Measurements from ENCODE around the gene ADH1A. TPM values are rescaled to one million over a fixed set of nuclear protein-coding genes. Genes with fewer than 3 reads are reported as not detected.

ADH1A gene
- not detected in 2 replicates for total RNA-seq

GRCh38 chr4:99290848-99291786, at the start of gene ADH1A:
TSS of gene ADH1A (minus strand) at chr4:99290985. CDS start at chr4:99290914, 71 bp downstream.

DNA sequence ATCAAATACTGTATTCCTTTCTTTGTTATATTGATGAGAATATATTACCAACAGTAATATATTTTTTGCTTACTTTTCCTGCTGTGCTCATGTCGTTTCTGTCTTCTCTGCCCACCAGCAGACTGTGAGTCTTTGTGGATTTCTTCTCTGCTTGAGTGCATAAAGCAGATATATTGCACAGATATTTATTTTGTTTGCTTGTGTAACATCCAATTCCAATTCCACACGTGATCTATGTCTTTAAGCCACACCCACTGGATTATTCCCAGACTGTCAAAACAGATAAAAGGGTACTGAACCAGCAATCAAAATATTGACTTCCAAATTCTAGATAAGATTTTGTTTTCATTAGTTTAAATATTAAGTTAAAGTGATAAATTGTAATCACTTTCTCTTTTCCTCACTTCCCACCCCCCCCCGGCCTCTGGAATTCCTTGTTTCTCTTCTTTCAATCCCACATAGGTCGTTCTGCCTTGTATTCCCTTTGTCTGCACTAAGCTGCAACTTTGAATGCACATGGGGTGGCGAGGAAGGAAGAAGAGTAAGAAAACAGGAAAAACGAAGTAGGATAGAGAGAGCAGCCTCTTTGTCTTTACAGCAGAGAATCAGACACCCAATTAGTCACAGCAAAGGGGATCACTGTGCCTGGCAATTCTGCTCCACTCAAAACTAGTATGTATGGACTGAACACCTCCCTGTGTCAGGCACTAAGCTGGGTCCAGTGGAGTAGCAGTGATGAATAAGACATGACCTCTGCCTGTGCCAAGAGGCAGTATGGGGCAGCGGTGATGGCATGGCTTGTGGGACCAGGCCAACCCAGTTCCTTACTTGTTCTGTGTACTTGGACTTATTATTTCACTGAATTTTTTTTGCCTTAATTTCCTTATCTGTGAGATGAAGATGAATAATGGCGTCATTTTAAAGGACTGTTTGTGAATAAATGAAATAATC, 30.7 kb upstream of the ADH1A start, which contains the start of gene ADH1B:
Gene ADH1B, minus strand, starts transcription at position 161 of the 951 bp plus-strand sequence. Its CDS starts 70 bp downstream, at position 91.

Other genes starting within 250 kb of the ADH1A start
- 77.9 and 79.7 TPM in 2 replicates for gene ADH5, start 202.2 kb downstream of the ADH1A start, total RNA-seq
- gene ADH4, start 146.7 kb downstream of the ADH1A start, total RNA-seq = not detected in 2 replicates
- not detected in 2 replicates for gene ADH6, start 71.7 kb downstream of the ADH1A start, total RNA-seq
- not detected in 2 replicates for gene ADH1B, start 30.4 kb upstream of the ADH1A start, total RNA-seq
- gene ADH1C, start 61.8 kb upstream of the ADH1A start, total RNA-seq = not detected in 2 replicates
- gene ADH7, start 144.4 kb upstream of the ADH1A start, total RNA-seq = not detected in 2 replicates
- gene C4orf17, start 220.0 kb upstream of the ADH1A start, total RNA-seq = not detected in 2 replicates

Measured in mammary microvascular endothelial cell (primary cell).